GM18867 (cell line): ENCODE results near the gene TPSAB1.

ENCODE experiments used
- ATAC-seq: cut with Tn5 transposase; IDR thresholded peaks from one replicate; pipeline ENCODE4 v1.9.1; 2021; ENCODE audit warnings: mild to moderate bottlenecking, moderate library complexity; ENCODE audit not compliant: unreplicated experiment

The TPSAB1 gene

GRCh38 chr16:1282324-1282973 is 41.9 kb downstream of the TPSAB1 start:
- ATAC-seq = no peak

DNA sequence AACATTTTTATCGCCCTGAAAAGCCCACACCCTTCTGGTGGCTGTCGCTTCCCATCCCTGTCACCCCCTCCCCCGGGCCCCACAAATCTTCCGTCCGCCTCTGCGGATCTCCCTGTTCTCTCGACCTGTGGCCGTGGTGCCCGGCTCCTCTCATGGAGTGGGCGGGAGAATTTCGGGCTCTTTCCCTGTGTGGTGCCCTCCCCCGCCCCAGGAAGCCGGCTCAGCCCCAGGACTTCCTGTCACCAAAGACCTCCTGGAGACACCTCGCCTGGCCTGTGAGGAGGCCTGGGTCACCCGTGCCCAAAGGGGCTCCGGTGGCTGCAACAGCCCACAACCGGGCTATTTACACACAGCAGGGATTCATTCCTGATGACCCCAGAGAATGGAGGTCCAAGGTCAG is 42.8 kb downstream of the TPSAB1 start:
- no peak for ATAC-seq

DNA sequence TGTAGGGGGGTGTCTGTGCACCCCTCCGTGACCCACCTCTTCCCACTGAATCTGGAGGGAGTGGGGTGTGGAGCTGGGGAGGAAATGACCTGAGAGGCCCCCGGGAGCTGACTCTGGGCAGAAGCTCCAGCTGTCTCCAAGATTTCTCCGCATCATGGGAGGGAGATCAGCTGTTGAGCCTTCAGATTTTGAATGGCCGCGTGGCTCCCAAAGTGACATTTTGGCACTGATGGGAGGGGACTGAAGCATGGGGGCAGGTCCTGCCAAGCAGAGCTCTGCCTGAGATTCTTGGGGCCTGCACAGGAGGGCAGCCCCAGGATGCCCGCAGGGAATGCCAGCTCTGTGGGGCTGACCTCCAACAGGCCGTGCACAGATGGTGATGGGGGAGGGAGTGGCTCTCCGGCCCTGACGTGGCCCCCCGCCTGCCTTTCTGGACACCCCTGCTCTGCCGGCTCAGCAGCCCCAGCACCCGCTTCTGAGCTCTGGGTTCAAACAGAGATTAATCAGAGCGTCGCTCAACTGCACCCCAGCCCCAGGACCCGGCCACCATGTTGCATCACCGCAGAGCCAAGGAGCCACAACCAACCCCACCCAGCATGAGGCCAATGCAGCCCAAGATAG is 43.6 kb downstream of the TPSAB1 start:
- no peak for ATAC-seq

DNA sequence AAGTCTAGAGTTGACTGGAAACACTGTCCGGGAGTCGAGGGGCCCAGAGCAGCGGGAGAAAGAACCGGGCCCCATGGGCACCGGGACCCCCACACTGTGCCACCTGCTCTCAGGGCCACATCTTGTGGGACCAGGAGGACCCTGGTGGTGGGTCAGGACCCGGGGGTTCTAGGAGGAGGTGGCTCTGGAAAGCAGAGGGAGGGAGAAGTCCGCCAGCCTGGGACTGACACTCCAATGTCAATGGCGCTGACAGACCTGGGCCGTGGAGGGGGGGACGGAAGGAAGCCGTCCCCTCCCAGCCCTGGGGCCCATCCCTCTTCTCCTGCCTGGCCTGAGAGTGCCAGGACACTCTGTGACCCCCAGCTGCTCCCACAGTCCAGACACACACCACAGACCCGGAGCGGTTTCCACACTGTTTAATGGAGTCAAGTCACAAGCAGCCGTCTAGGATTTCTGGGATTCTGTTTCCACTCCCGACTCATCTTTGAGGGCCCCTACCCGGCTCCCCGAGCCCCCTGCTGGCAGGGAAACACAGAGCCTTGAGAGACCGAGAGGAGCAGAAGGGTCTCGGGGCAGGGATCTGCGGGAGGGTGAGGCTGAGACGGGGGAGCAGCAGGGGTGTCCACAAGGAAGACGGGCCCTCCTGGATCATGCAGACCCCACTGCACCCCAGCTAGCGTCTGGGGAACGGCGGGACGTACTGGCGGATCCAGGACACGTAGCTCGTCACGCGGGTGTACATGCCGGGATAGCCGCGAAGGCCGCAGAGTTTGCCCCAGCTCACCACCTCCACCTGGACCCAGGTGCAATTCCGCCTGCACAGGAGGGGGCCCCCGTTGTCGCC is 45.4 kb downstream of the TPSAB1 start:
- no peak for ATAC-seq

DNA sequence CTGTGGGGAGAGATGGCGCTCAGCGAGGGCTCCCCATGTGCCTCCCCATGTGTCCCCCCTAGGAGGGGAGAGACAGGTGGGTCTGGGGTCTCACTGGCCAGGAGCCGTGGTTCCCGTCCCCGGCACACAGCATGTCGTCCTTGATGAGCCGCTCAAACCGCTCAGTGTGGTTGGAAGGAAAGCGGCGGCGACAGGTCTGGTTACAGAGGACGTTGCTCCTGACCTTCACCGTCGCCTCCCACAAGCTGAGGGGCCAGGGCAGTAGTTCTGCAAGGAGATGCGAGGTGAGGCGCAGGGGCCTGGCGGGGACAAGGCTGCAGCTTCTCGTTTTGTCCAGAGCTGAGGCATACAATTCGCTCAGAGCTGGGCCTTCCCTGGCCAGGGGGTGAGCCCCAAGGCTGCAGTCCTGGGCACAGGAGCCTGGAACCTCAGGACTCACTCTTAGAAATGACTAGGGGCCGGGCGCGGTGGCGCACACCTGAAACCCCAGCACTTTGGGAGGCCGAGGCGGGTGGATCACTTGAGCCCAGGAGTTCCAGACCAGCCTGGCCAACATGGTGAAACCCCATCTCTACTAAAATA is 46.1 kb downstream of the TPSAB1 start:
- no peak for ATAC-seq

GRCh38 chr16:1287982-1288670 is 47.6 kb downstream of the TPSAB1 start:
- ATAC-seq = no peak

GRCh38 chr16:1288813-1289476 is 48.4 kb downstream of the TPSAB1 start:
- no peak for ATAC-seq

GRCh38 chr16:1289477-1289866 is 49.0 kb downstream of the TPSAB1 start:
- ATAC-seq = no peak

- no peak for ATAC-seq
Observed at GRCh38 chr16:1290063-1290501, 49.6 kb downstream of the TPSAB1 start.

DNA sequence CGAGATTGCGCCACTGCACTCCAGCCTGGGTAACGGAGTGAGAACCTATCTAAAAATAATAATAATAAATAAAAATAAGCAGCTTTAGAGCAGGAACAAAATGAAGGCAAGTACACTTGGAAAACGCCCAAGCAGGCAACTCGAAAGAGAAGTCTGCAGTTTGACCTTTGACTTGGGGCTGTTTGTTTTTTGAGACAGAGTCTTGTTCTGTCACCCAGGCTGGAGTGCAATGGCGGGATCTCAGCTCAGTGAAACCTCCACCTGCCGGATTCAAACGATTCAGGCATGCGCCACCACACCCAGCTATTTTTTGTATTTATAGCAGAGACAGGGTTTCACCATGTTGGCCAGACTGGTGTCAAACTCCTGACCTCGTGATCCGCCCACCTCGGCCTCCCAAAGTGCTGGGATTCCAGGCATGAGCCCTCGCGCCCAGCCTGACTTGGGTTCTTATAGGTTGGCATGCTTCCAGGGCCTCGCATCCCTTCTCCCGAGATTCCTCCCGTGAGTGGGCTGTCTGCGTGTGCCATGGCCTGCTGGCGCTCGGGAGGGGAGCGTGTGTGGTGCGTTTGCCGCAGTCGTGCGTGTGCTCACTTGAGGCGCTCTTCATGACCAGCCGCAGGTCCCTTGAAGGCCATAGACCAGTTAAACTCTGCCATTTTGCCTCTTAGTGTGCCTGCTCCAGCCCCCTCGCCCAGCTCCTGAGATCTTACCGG is 50.5 kb downstream of the TPSAB1 start:
- no peak for ATAC-seq

DNA sequence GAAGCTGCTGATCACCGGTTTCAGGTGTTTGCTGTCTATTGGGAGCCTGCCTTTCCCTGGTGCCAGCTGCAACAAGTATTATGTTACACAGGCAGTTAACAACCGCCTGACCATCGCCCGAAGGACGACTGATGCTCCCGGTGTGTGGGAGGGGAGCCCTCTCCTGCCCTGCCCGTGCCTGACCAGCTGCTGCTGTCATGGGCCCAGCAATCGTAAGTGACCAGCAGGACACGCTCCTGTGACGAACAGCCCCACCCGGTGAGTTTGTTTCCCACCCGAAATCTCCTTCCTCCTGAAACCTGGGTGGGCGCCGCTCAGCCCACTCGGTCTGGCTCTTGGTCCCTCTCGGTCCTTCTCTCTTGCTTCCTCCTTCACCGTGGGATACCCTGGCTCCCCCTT is 51.1 kb downstream of the TPSAB1 start:
- ATAC-seq = no peak
